Neutrophil (primary cell): ENCODE measurements around the gene TTLL3.
A peak's percentile ranks its signal among the peaks of the same experiment; 100 is the strongest.

Experiments
- H3K27ac ChIP-seq: fragments of 200-600 bp; sonication (generic); 2 replicates; pipeline ENCODE4 v1.5.1; 2016; ENCODE audit warnings: mild to moderate bottlenecking, moderate library complexity
- H3K27me3 ChIP-seq: fragments of 200-600 bp; sonication (generic); 2 replicates; pipeline ENCODE4 v1.6.0; 2016; ENCODE audit warnings: mild to moderate bottlenecking
- H3K36me3 ChIP-seq: fragments of 200-600 bp; sonication (generic); 2 replicates; pipeline ENCODE4 v1.5.1; 2017
- H3K4me1 ChIP-seq, 2 experiments: fragments of 200-600 bp in 1 of 2; sonication (generic) in 1 of 2; 1 replicate in 1 of 2; 2 replicates in 1 of 2; pipeline versions ENCODE4 v1.5.1 to v1.6.1; 2013 to 2016; ENCODE audit warnings: low read depth in 1 of 2, low read length in 1 of 2, mild to moderate bottlenecking in 1 of 2, moderate library complexity in 1 of 2; ENCODE audit not compliant: control insufficient read depth in 1 of 2, insufficient read depth in 1 of 2
- H3K4me3 ChIP-seq, 2 experiments: fragments of 200-600 bp in 1 of 2; sonication (generic) in 1 of 2; 1 replicate in 1 of 2; 2 replicates in 1 of 2; pipeline ENCODE4 v1.5.1; 2013 to 2016; ENCODE audit warnings: low read depth in 1 of 2, low read length in 1 of 2, mild to moderate bottlenecking in 1 of 2, moderate library complexity in 1 of 2
- H3K9me3 ChIP-seq: fragments of 200-600 bp; sonication (generic); 2 replicates; pipeline ENCODE4 v1.5.1; 2016
- CTCF ChIP-seq: fragments of 200-600 bp; sonication (generic); IDR thresholded peaks from 2 replicates; pipeline ENCODE4 v1.5.1; 2016; ENCODE audit warnings: antibody characterized with exemption

TTLL3 gene

GRCh38 chr3:9794400-9794799, 15.7 kb upstream of the TTLL3 start:
- Histone ChIP-seq H3K4me1 (peaks cover 47 to 48% of the 10 kb centered on the region in 2 experiments), H3K27me3 (no peaks in the 10 kb centered on the region), H3K9me3 (no peaks in the 10 kb centered on the region), H3K4me3 (peak overlapping the region; percentile 87 to 88), H3K36me3 (peaks cover 61% of the 10 kb centered on the region), H3K27ac (peak overlapping the region; percentile 99)
- TF ChIP-seq CTCF = no peak

GRCh38 chr3:9795207-9795606, 14.9 kb upstream of the TTLL3 start:
- Histone ChIP-seq H3K27me3 (no peaks in the 10 kb centered on the region), H3K9me3 (no peaks in the 10 kb centered on the region), H3K4me3 (peak overlapping the region in 1 of 2 experiments; percentile 87), H3K27ac (peak overlapping the region; percentile 99), H3K4me1 (peaks cover 46 to 47% of the 10 kb centered on the region in 2 experiments), H3K36me3 (peaks cover 61% of the 10 kb centered on the region)
- TF ChIP-seq CTCF = no peak

GRCh38 chr3:9797196-9797945, 12.7 kb upstream of the TTLL3 start:
- no peaks in the 10 kb centered on the region for H3K27me3 ChIP-seq
- H3K4me1 ChIP-seq = peaks cover 27 to 29% of the 10 kb centered on the region in 2 experiments
- no peaks in the 10 kb centered on the region for H3K9me3 ChIP-seq
- no peak for TF ChIP-seq CTCF
- H3K4me3 ChIP-seq = no peak overlapping the region
- H3K36me3 ChIP-seq = peaks cover 72% of the 10 kb centered on the region
- peak overlapping the region; percentile 12 for H3K27ac ChIP-seq

- Histone ChIP-seq H3K36me3 (peaks cover 96% of the 10 kb centered on the region), H3K4me1 (peaks cover 3 to 6% of the 10 kb centered on the region in 2 experiments), H3K9me3 (no peaks in the 10 kb centered on the region), H3K27me3 (no peaks in the 10 kb centered on the region), H3K4me3 (no peak overlapping the region), H3K27ac (no peak overlapping the region)
- TF ChIP-seq CTCF = no peak
Observed at GRCh38 chr3:9800529-9800928, 9.5 kb upstream of the TTLL3 start.

GRCh38 chr3:9803494-9803893, 6.6 kb upstream of the TTLL3 start:
- H3K9me3 ChIP-seq = no peaks in the 10 kb centered on the region
- TF ChIP-seq CTCF = no peak
- no peaks in the 10 kb centered on the region for H3K4me1 ChIP-seq
- no peaks in the 10 kb centered on the region for H3K27me3 ChIP-seq
- peaks cover 98% of the 10 kb centered on the region for H3K36me3 ChIP-seq
- peak overlapping the region; percentile 15 for H3K27ac ChIP-seq
- H3K4me3 ChIP-seq = no peak overlapping the region
